Fibroblast of gingiva (primary cell): ENCODE results near the gene BMPER.

Experiments
- DNase-seq: peaks from one replicate; pipeline ENCODE4 v3.0.0-alpha.2; 2011; ENCODE audit warnings: low read depth

BMPER gene

GRCh38 chr7:34181271-34181958 lies 276.1 kb downstream of the BMPER start:
- no peak for DNase-seq

DNA sequence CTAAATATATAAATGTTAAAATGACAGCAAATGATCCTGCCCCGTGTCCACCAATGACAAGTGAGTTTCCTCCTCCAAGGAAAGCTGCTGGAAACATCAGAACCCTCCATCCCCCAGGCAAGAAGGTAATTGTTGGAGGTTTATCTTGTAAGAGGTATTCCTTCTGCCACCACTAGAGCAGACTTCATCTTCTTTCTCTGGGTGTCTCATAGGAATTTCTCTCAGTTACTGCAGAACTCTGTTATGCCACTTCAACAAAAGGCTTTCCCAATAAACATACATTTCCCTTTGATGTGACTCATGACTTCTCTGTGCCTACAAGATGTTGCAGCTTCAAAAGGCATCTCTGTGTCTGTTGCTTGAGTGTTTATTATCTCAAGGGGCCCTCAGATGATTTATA lies 279.1 kb downstream of the BMPER start:
- no peak for DNase-seq

DNA sequence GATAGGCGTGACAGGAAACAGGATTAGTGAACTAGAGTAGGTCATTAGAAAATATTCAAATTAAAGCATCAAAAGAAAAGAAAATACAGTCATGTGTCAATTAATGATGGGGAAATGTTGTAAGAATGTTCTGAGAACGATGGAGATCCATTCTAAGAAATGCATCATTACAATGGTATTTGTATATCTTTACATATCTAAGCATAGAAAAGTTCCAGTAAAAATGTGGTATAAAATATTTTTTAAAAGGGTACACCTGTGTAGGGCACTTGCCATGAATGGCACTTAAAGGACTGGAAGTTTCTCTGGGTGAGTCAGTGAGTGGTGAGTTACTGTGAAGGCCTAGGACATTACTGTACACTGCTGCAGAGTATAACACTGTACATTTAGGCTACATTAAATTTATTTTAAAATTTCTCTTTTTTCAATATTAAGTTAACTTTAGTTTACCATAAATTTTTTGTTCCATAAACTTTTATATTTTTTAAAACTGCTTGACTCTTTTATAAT lies 282.5 kb downstream of the BMPER start:
- no peak for DNase-seq

DNA sequence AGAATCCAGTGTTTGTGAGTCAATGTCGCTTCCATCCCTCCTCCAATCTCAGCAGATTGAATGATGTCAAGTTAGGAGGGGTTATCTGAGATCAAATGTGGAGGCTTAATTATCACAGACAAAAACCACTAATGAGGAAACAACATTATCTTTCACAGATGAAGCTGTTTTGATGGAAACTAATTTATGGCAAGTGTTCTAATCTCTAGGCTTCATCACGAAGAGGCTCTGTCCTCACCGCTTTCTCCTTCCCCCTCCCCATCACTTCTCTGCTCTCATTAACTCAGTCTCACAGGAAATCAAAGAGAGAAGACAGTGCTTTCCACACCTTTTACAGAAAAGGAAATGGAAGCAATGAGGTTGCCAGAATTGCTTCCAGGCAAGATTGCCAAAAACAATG lies 283.7 kb downstream of the BMPER start:
- DNase-seq, result no peak

- DNase-seq, result no peak
These were observed 285.0 kb downstream of the BMPER start for GRCh38 chr7:34190299-34190698.

DNA sequence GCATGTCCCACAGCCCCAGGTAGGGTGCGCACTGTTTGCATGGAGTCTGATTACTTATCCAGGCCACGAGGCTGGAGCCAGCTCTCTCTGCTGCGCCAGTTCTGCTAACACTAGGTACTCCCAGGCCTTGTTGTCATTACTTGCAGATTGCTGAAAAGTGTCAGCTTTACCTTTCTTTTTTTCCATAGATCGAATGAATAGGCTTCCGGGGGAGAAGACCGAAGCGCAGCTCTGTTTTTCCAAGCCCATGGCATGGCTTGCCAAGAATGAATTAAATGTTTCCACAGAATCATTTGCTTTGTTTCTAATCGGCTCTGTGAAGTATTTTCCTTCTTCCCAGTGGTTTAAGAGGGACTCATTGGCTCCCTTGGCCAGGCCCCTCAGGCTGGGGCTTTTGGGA lies 285.8 kb downstream of the BMPER start:
- DNase-seq, result no peak

- DNase-seq, result no peak
These were observed 286.6 kb downstream of the BMPER start for GRCh38 chr7:34191771-34192479.

DNA sequence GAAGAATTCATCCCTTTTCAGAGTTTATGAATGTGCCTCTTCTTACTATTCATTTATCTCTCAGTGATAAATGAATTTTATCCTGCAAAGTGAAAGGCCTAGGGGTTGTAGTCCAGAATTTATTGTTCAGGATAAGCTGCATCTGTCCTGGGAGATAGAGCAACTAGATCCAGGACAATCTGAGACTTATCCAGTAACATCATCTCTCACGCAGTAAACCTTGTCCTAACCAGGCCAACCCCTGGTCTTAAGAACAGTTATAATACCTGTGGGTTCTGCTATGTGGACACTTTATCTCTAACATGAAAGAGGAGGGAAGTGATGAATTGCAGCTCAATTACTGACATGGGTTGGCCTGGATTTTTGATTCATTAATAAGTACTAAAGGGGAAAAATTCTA lies 287.6 kb downstream of the BMPER start:
- no peak for DNase-seq

GRCh38 chr7:34198231-34198641 lies 292.9 kb downstream of the BMPER start:
- no peak for DNase-seq
